IPS-11a (cell line): ENCODE data around the gene RWDD4.

ENCODE experiments used
- H3K4me3 ChIP-seq: one replicate; pipeline ENCODE4 v1.5.1; 2013; ENCODE audit warnings: low read depth, low read length, control low read depth

The RWDD4 gene

DNA sequence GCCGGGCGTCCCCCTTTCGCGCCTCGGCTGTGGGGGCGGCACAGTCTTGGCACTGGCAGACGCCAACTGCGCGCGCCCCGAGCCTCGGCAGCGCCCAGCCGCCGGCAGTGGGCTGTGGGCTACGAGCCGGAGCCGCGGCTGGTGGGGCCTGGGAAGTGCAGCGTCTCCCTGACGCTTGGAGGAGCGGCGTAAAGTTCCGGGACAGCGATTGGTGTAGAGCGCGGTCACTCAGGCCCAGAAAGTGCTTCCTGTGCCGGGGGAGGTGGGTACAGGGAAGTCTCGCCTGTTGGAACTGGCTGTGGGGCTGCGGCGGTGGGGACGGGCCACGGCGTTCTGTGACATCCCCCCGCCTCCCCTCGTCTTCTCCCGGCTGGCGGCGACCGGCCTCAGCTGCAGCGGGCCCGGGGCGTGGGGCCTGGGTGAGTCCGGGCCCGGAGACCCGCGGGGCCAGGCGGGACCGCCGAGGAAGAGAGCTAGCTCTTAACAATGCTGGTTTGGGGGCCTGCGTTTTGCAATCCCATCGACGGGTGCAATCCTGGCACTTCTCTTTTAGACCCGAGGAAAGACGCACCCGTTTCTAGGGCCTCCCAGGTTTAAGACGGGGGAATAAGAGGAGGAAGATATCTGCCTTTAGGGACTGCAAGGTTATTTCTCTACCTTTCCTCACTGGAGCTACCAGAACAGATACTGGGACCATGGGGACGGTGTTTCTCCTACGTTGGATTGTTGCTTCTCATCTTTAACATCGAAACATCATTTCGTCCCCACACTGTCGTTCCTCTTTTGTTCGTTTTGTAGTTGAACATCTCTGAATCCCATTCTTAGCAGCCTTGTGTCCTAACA is at the start of gene RWDD4, which contains the start of gene TRAPPC11:
TSS of gene RWDD4 (minus strand) at position 157 of the 843 bp plus-strand sequence. CDS start 233 bp downstream, outside the sequence.
TSS of gene TRAPPC11 (plus strand) at position 265 of the 843 bp plus-strand sequence. CDS start 4,575 bp downstream, outside the sequence.
- peak within 1 kb of the TSS; percentile 75 for H3K4me3 ChIP-seq

DNA sequence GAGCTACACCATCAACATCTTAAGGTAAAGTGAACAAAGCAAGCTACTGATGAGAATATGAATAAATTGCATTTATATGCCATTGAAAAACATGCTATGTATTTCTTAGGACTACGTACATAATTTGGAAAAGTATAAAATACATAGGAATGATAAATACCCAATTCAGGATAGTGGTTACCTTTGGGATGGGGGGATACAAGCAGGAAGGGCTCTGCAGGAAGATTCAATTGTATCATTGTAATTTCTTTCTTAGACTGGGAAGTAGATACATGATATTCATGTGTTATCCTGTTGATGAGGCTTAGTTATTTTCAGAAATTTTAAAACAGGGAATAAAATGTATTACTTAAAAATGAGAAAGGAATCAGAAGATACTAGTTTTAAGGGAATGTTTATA is 43.5 kb upstream of the RWDD4 start:
- no peak overlapping the region for H3K4me3 ChIP-seq

DNA sequence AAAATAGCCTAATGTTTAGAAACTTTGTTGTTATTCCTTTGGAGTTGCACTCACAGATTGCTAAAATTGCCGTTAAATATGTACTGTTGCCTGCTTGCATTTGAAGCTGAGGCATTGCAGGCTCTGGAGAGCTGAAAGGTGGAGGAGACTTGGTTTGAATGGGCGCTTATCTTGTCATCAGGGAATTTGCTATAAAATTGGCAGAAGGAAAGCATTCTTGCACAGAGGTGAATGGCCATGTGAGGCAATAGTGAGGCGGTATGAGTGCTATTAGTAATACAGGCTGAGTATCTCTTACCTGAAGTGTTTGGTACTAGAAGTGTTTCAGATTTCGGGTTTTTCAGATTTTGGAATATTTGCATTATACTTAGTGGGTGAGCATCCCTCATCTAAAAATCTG is 41.4 kb upstream of the RWDD4 start:
- H3K4me3 ChIP-seq: no peak overlapping the region

DNA sequence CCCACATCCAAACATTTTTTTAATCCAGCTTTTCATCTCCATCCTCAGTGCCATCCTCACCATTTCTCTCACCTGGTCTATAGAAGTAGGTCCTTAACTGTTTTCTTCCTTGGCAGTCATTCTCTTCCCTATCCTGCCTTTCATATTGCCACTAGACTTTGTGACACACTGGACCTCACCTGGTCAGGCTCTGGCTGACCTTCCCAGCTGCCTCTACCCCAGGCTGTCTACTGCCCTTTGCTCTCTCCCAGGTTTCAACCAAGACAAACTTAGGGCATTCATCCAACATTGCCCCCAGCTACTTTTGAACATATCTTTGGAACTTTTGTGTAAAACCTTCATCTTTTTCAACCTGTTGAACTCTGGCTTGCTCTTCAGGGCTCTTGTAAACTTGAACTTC is 39.9 kb upstream of the RWDD4 start:
- no peak overlapping the region for H3K4me3 ChIP-seq

DNA sequence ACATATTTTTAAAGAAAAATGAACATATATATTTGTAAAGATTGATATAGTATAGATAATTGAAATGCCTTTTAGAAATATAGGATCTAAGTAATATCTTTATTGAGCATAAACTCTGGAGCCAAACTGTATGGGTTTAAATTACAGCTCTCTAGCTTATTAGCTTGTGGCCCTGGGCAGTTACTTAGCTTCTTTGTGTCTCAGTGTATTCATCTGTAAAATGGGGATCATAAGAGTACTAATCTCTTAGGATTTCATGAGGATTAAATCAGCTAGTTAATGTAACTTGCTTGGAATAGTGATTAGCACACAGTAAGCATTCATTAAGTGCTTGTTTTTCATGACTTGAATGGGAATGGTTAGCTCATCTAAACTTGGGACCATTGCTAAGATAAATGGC is 32.9 kb upstream of the RWDD4 start:
- H3K4me3 ChIP-seq: no peak overlapping the region

DNA sequence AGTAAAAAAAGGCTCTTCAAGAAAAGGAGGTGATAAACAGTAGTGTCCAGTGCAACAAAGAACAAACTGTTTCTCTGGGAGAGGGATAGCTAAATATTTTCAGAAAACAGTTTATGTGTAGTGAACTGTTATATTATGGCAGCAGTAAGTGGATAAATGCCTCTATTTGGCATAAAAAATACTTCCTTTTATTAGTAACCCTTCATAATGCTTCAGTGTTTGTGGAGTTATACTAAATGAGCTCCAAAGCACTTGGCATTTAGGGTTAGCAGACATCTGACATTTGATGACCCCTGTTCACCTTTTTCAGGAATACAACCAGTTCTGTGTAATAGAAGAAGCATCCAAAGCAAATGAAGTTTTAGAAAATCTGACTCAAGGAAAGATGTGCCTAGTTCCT is 32.0 kb upstream of the RWDD4 start:
- no peak overlapping the region for H3K4me3 ChIP-seq

DNA sequence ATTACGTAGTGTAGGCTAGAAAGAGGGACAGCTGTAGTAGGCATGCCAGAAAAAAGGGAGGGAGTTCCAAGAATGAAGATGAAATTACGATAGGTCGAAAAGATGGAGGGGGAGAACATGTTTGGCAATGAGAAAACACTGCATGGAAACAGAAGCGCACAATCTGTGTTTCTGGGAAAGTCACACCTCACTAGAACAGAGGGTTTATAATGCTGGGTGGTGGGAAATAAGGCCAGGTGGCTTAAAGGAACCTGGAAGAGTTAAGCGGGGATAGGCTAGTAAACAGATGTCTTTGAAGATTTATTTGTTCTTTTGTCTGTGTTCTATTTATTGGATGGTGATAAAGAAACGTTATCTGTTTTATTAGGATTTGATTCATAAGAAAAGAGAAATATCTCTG is 29.2 kb upstream of the RWDD4 start:
- H3K4me3 ChIP-seq: no peak overlapping the region

DNA sequence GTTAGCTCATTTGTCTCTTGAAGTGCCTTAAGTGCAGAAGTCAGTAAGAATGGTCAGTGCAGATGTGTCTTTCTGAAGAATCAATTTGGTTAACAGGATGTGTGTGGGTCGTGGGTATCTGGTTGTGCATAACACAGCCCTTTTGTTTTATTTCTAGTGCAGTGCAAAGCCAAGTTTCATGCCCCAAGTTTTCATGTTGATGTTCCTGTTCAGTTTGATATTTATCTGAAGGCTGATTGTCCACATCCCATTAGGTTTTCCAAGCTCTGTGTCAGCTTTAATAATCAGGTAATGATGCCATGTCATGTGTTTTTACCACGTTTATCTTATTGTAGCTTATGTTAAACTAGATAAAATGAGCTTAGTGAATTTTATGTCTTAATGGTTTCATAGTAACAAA is 27.5 kb upstream of the RWDD4 start:
- H3K4me3 ChIP-seq: no peak overlapping the region

DNA sequence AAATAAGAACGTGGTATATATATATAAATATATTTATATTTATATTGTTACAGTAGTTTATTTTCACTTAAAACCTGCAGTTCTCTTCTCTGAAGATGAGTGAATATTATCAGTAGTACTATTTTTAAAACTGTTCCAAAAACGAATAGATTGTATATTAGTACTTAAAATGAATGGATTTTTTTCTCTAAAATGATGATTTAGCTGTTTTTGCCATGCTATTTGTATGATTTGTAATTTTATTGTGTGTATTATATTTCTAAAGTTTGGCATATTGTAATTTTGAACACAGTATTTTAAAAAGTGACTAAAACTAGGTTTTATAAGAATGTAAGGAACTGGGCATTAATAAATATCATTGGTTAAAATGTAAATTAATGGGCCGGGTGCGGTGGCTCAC is 22.1 kb upstream of the RWDD4 start:
- H3K4me3 ChIP-seq: no peak overlapping the region

DNA sequence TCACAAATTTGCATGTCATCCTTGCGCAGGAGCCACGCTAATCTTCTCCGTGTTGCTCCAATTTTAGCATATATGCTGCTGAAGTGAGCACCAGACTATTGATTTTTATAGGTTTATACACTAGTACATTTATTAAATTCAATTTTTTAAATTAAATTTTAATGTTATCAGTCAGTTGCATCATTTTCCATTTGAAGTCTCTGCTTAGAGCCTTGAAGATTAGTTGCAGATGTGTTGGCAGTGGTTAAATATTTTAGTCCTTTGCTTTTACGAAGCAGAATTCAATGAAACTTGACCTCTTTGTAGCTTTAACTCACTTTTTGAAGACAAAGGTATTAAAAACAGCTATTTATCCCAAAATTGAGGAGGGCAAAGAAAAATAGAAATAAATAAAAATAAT is 16.6 kb upstream of the RWDD4 start:
- no peak overlapping the region for H3K4me3 ChIP-seq

DNA sequence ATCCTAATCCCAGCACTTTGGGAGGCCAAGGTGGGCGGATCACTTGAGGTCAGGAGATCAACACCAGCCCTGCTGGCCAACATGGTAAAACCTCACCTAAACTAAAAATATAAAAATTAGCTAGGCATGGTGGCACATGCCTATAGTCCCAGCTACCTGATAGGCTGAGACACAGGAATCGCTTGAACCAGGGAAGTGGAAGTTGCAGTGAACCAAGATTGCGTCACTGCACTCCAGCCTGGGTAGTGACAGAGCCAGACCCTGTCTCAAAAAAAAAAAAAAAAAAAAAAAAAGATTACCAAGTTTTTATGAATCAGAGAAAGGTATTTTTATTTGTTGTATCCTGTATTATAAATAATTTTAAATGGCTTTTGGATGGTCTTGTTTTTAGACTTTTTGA is 15.2 kb upstream of the RWDD4 start:
- H3K4me3 ChIP-seq: no peak overlapping the region

DNA sequence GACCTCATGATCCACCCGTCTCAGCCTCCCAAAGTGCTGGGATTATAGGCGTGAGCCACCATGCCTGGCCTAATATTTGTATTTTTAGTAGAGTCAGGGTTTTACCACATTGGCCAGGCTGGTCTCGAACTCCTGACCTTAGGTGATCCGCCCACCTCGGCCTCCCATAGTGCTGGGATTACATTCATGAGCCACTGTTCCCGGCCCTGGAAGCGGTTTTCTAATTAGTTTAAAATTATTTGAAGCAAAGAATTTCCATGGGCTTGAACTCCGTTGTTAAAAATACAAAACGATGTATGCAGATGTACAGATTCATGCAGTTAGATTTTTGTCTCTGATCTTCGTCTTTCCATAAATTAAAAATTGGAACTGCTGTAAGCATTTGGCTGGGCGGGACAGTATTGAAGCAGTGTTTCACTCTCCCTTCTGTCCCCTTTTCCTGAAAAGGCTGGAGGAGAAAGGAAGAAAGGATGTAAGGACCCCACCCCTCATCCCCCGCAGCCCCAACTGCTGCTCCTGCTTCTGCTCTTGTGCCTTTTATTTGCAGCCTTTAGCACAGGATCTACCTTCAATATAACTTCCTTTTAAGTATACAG is 12.1 kb upstream of the RWDD4 start:
- H3K4me3 ChIP-seq: no peak overlapping the region

DNA sequence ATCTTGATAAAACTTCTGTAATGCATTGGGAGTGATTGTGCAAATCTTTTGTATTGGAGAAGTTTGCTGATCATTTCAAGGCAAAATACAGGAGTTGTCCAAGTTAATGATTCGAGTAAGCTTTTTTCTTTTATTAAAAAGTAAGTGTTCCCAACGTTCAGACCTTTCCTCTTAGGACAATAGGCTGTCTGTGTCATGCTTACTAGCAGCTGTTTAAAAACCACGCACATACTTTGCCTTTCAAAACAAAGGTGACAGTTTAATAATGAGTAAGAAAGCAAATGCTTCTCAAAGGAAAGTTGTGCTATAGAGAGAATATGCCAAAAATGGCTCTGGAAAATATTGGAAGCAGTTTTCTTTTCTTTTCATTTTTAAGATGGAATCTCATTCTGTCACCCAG is 11.3 kb upstream of the RWDD4 start:
- no peak overlapping the region for H3K4me3 ChIP-seq

DNA sequence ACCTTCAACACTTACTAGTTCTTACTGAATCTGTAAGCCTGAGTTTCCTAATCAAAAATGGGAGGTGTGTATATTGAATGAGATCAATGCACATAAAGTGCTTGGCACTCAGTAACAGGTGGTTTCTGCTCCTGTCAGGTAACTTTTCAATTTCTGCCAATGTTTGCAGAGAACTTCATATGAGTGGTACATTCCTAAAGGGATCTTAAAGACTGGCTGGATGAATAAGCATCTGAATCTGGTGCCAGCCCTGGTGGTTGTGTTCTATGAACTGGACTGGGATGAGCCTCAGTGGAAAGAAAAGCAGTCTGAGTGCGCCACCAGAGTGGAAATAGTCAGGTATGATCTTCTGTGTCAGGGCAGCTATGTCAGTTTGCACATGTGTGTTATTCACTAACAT is 7.1 kb upstream of the RWDD4 start:
- no peak overlapping the region for H3K4me3 ChIP-seq

DNA sequence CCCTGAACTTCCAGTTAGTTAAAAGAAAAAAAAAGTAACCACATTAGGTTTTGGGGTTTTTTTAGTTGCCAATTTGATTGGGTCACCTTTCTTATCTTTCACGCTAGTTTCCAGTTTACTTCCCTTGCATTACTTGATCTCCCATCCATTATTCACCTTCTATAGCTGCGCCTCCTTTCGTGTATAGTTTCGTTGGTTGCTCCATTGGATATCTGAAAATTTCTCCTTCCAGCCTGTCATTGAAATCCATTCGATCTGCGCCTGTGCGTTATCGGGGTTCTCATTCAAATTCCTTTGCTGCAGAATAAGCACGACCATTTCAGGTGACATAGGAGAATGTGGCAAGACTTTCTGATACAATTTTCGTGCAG is 872 bp upstream of the RWDD4 start:
- H3K4me3 ChIP-seq: peak overlapping the region; percentile 75

DNA sequence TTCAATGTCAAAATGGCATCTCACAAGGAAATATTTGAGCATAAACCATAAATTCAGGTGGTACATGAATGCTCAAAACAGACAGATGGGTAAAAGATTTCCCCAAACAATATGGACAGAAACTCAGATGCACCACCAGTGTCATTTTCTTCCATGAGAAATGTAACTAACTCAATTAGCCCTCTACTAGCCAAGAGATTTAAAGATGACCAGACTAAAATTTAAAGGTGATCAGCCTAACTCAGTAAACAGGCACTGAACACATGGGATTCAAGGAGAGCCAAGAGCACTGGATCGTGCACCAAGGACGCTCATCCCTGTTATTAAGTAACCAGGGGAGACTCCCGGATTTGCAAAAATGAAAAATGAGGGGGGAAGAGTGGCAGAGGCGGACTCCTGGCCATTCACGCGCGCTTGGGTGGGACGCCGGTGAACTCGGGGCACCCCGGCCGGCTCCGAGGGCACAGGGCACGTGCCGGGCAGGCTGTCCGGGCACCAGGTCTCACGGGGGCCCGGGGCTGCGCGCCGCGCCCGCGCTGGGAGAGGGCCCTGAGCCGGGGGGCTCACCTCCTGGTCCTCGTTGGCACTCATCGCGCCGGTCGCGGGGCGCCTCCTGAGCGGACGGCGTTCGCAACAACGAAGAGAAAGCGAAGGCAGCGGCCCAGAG is 490 bp downstream of the RWDD4 start:
- peak overlapping the region; percentile 75 for H3K4me3 ChIP-seq

DNA sequence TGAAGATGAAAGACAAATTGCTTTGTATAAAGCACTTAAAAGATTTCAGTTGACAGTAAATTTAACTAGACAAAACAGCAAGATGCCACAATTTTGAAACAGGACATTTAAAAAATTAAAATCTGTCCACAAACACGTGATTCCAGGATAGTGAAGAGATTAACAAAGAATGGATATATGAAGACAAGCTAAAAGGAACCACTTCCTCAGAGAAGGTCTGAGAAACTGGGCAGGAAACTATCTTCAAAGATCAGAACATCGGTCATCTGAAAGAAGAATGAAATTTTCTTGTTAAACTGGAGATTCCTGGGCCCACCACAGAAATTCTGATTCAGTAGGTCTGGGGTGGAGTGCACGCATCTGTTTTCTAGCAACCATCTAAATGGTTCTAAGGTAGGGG is 1.4 kb downstream of the RWDD4 start:
- H3K4me3 ChIP-seq: no peak overlapping the region

DNA sequence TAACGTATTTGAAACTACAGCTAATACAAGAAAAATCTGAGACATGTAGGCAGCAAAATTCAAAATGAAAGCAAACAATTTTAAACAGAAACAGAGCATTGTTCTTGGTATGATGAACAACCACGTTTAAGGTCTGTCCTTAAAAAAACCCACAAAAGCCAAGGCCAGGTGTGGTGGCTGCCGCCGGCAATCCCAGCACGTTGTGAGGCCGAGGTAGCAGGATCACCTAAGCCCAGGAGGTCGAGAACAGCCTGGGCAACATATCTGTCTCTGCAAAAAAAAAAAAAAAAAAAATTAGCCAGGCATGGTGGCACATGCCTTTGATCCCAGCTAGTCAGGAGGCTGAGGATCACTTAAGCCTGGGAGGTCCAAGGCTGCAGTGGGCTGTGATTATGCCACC is 13.7 kb downstream of the RWDD4 start:
- no peak overlapping the region for H3K4me3 ChIP-seq

DNA sequence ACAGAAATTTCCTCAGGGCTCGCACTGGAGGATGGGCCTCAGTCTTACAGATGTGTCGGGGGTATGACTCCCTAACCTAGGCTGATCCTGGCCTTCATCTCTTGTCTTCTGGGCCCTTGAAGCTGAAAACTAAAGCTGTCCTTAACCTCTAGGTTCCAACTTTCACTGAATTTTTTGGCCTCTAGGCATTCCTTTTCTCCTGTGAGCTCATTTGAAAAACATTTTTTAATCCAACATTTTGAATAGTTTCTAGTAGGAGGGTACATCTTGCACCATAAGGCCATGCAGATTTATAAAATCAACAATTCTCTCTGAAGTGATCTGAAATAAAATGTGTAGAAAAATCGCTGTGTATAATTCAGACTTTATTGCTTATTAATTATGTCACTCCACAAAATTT is 19.7 kb downstream of the RWDD4 start:
- H3K4me3 ChIP-seq: no peak overlapping the region

DNA sequence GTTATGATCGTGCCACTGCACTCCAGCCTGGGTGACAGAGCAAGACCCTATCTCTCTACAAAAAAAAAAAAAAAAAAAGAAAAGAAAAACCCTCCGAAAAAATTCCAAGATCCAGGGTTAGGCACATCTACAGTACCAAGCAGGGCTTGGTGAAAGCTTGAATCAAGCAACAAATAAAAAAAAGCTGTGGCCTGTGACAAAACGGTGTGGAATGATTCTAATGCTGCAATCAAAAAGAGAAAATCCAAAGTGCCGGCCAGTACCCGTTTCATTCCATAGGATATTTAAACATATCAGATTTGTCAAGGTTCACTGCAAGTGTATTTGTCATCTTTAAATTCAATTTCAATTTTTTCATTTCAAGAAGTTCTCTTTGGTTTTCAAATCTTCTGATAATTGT is 20.5 kb downstream of the RWDD4 start:
- no peak overlapping the region for H3K4me3 ChIP-seq

DNA sequence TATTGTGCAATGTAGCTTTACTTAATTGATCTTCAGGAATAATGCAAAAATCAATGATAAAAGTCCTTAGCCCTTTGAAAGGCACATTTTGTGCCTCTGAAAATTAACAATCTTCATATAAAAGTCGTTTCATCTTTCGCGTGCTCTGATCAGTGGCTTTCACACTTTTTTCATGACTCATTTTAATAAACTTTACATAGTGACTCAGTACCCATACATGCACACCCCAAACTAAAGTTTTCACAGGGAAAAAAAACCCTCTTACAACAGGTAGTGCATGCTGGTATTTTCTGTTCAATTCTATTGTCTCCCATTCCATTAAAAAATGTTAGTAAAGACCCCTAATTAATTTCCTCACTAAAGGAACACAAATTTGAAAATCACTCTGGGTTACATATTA is 21.5 kb downstream of the RWDD4 start:
- no peak overlapping the region for H3K4me3 ChIP-seq

DNA sequence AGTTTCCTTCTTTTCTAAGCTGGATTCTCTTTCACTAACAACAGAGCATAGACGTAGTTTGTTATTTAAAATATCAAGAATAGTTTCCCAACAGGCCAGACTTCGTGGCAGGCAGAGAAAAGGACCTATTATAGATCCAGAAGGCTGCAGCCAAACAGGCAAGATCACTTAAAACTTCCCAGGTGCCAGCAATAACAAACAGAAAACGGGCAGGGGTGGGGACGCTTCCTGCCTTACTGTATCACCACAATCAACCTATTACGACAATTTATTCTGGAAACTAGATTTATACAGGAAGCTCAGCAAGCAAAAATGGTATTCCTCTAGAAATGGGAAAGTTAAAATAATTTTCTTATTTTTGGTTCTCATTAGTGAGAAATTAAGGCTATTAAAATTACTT is 22.1 kb downstream of the RWDD4 start:
- no peak overlapping the region for H3K4me3 ChIP-seq
